Measurements from ENCODE around the gene CTSC. TPM values are rescaled to one million over a fixed set of nuclear protein-coding genes. Genes with fewer than 3 reads are reported as not detected.

CTSC gene
- total and polyA plus RNA-seq, 7 experiments from 2014 or later, result 26.9 to 174 (median 86.6) TPM

DNA sequence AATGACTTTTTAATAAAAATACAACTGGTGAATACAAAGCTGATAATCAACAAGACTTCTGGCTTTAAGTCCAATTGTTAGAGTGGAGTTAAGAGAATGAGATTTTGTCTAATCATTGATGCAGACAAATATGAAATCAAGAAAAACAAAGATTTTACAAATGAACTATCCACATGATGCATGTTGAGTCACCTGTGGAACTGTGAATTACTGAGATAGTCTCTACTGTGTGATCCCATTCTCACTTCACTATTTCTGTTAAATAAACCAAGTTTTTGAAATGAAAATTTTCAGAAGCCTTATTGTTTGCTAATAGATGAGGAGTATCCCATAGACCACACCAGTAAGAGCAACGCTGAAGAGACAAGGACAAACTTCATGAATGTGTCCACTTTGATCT is 8.4 kb upstream of the CTSC start:
- DNase-seq, result no peak
- H3K27ac ChIP-seq (ENCODE audit: low read depth, low read length), result no peak overlapping the region
- Mint-ChIP-seq H3K27me3 (no peaks in the 10 kb centered on the region), H3K4me1 (peaks cover 4 to 41% (median 6%) of the 10 kb centered on the region in 7 donors), H3K27ac (no peak overlapping the region), H3K4me3 (no peak overlapping the region), H3K36me3 (peaks cover 4 to 10% (median 5%) of the 10 kb centered on the region in 5 donors), H3K9me3 (no peaks in the 10 kb centered on the region)
- POLR2A ChIA-PET, result interaction anchor here (0.6 to 1.9 kb wide), 2 partner anchors 8 to 638 kb away, joined by 3 to 4 read pairs; partner anchors contain the start of gene CTSC
- no peaks in the 10 kb centered on the region for H3K27me3 ChIP-seq (ENCODE audit: control insufficient read depth in 2 of 2, insufficient read depth in 2 of 2, low read length in 2 of 2)
- no peaks in the 10 kb centered on the region for H3K36me3 ChIP-seq (ENCODE audit: control insufficient read depth in 2 of 3, insufficient read depth in 3 of 3, low read length in 3 of 3)
- intact Hi-C loops (cut with micrococcal nuclease), result loop anchor here in 1 of 2 donors (1.0 kb wide), 1 partner anchor 9 kb away; the partner anchor contains the start of gene CTSC
- CTCF ChIA-PET, result interaction anchor here (0.7 kb wide), 1 partner anchor 12 kb away, joined by 3 read pairs; no protein-coding TSS in a partner anchor
- H3K4me3 ChIP-seq (ENCODE audit: low read length), result no peak overlapping the region
- no peaks in the 10 kb centered on the region for H3K9me3 ChIP-seq (ENCODE audit: control insufficient read depth in 2 of 3, low read length in 3 of 3)
- ATAC-seq, result no peak
- peaks cover 0 to 10% of the 10 kb centered on the region in 2 donors for H3K4me1 ChIP-seq (ENCODE audit: control insufficient read depth in 2 of 2, insufficient read depth in 2 of 2, low read length in 2 of 2)

DNA sequence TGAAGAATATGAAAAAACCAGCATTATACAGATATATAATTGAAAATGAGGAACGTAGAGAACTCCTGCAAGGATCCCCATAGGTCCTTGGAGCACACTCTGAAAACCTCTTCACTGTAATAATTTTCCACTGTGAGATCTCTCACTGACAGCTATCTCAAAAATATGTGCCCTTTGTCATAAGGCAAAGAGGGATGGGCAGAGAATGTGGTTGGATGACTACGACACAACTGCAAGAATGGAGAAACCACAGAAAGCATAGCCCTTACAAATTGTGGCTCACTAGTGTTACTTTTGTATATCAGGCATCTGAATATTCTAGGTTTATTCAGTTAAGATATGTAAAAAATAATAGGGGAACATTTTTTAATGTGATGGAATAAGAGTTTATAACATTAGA is 7.9 kb upstream of the CTSC start:
- H3K27ac Mint-ChIP-seq, result peak overlapping the region in 2 of 9 donors; percentile 13 to 57
- ChIA-PET POLR2A (interaction anchor here (0.6 to 0.8 kb wide), 2 partner anchors 12 to 638 kb away, joined by 3 read pairs; no protein-coding TSS in a partner anchor), CTCF (interaction anchor here (0.7 kb wide), 1 partner anchor 13 kb away, joined by 3 read pairs; no protein-coding TSS in a partner anchor)
- peaks cover 0 to 10% of the 10 kb centered on the region in 2 donors for H3K4me1 ChIP-seq (ENCODE audit: control insufficient read depth in 2 of 2, insufficient read depth in 2 of 2, low read length in 2 of 2)
- H3K36me3 ChIP-seq (ENCODE audit: control insufficient read depth in 2 of 3, insufficient read depth in 3 of 3, low read length in 3 of 3), result no peaks in the 10 kb centered on the region
- H3K27me3 ChIP-seq (ENCODE audit: control insufficient read depth in 2 of 2, insufficient read depth in 2 of 2, low read length in 2 of 2), result no peaks in the 10 kb centered on the region
- no peak overlapping the region for H3K27ac ChIP-seq (ENCODE audit: low read depth, low read length)
- peaks cover 6 to 43% (median 7%) of the 10 kb centered on the region in 7 donors for H3K4me1 Mint-ChIP-seq
- ATAC-seq (peak; percentile 59), DNase-seq (no peak)
- H3K4me3 ChIP-seq (ENCODE audit: low read length), result no peak overlapping the region
- H3K27me3 Mint-ChIP-seq, result no peaks in the 10 kb centered on the region
- no peaks in the 10 kb centered on the region for H3K9me3 ChIP-seq (ENCODE audit: control insufficient read depth in 2 of 3, low read length in 3 of 3)
- intact Hi-C loops (cut with micrococcal nuclease), result no loop called here
- peak overlapping the region in 1 of 10 donors; percentile 25 for H3K4me3 Mint-ChIP-seq
- H3K9me3 Mint-ChIP-seq, result no peaks in the 10 kb centered on the region
- peaks cover 4 to 10% (median 5%) of the 10 kb centered on the region in 5 donors for H3K36me3 Mint-ChIP-seq

DNA sequence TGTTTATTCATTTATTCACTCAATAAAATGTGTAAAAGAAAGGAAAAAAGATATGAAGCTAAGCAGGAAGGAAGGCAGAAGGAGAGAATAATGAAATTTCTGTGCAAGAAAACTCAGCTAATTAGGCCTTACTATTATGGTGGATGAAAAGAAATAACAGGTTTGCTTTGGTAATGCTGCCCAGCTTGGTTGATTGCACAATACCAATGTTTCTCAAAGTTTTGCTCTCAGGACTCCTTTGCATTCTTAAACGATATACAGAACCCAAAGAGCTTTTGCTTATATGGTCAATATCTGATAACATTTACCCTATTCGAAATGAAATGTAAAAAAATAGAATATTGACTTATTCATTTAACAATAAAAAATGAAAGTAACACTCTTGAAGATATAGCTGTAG is 7.3 kb upstream of the CTSC start:
- Histone ChIP-seq H3K36me3 (ENCODE audit: control insufficient read depth in 2 of 3, insufficient read depth in 3 of 3, low read length in 3 of 3) (no peaks in the 10 kb centered on the region), H3K27ac (ENCODE audit: low read depth, low read length) (no peak overlapping the region), H3K27me3 (ENCODE audit: control insufficient read depth in 2 of 2, insufficient read depth in 2 of 2, low read length in 2 of 2) (no peaks in the 10 kb centered on the region), H3K4me3 (ENCODE audit: low read length) (no peak overlapping the region), H3K4me1 (ENCODE audit: control insufficient read depth in 2 of 2, insufficient read depth in 2 of 2, low read length in 2 of 2) (peaks cover 0 to 10% of the 10 kb centered on the region in 2 donors), H3K9me3 (ENCODE audit: control insufficient read depth in 2 of 3, low read length in 3 of 3) (no peaks in the 10 kb centered on the region)
- H3K27ac Mint-ChIP-seq, result no peak overlapping the region
- no peak for ATAC-seq
- H3K4me3 Mint-ChIP-seq, result no peak overlapping the region
- POLR2A ChIA-PET, result interaction anchor here (0.8 kb wide), 1 partner anchor 12 kb away, joined by 3 read pairs; no protein-coding TSS in a partner anchor
- no peaks in the 10 kb centered on the region for H3K27me3 Mint-ChIP-seq
- intact Hi-C loops (cut with micrococcal nuclease), result no loop called here
- no peaks in the 10 kb centered on the region for H3K9me3 Mint-ChIP-seq
- CTCF ChIA-PET, result no interaction called here
- H3K36me3 Mint-ChIP-seq, result peaks cover 4 to 11% (median 5%) of the 10 kb centered on the region in 5 donors
- peaks cover 9 to 48% (median 13%) of the 10 kb centered on the region in 7 donors for H3K4me1 Mint-ChIP-seq
- no peak for DNase-seq

DNA sequence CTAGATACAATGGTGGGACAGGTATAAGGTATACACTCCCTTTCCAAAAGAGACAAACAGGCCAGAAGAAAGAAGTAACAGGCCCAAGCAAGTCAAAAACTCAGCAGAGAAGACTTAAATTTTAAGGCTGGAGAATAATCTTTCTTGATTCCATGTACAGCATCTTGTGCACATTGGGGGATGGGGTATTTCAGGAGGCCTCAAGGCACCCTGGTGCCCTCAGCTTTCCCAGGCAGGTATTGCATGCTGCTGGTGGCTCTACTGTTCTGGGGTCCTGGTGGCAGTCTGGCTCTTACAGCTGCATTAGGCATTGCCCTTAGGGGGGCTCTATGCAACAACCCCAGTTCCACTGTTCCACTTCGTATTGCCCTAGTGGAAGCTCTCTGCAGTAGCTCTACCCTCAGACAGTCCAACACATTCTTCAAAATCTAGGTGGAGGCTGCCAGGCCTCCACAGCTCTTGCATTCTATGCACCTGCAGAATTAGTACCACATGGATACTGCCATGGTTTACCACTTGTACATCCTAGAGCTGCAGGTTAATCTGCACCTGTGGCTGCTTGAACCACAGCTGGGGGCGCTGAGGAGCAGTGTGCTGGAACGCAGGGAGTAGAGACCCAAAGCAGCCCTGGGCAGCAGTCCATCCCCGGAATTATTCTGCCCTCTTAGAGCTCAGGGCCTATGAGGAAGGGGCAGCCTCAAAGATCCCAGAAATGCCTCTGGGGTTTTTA is 4.2 kb upstream of the CTSC start:
- ATAC-seq, result no peak
- POLR2A ChIA-PET, result no interaction called here
- H3K36me3 ChIP-seq (ENCODE audit: control insufficient read depth in 2 of 3, insufficient read depth in 3 of 3, low read length in 3 of 3), result peaks cover 0 to 9% (median 0%) of the 10 kb centered on the region in 3 experiments
- no peak overlapping the region for H3K4me3 ChIP-seq (ENCODE audit: low read length)
- H3K4me1 Mint-ChIP-seq, result peaks cover 19 to 63% (median 37%) of the 10 kb centered on the region in 7 donors
- H3K27me3 Mint-ChIP-seq, result no peaks in the 10 kb centered on the region
- H3K9me3 Mint-ChIP-seq, result peaks cover 0 to 2% (median 0%) of the 10 kb centered on the region in 11 donors
- peaks cover 0 to 16% of the 10 kb centered on the region in 2 donors for H3K4me1 ChIP-seq (ENCODE audit: control insufficient read depth in 2 of 2, insufficient read depth in 2 of 2, low read length in 2 of 2)
- H3K27ac ChIP-seq (ENCODE audit: low read depth, low read length), result no peak overlapping the region
- intact Hi-C loops (cut with micrococcal nuclease), result no loop called here
- CTCF ChIA-PET, result no interaction called here
- no peaks in the 10 kb centered on the region for H3K9me3 ChIP-seq (ENCODE audit: control insufficient read depth in 2 of 3, low read length in 3 of 3)
- no peaks in the 10 kb centered on the region for H3K27me3 ChIP-seq (ENCODE audit: control insufficient read depth in 2 of 2, insufficient read depth in 2 of 2, low read length in 2 of 2)
- no peak for DNase-seq
- H3K36me3 Mint-ChIP-seq, result peaks cover 0 to 6% (median 0%) of the 10 kb centered on the region in 5 donors
- H3K4me3 Mint-ChIP-seq, result no peak overlapping the region
- H3K27ac Mint-ChIP-seq, result peak overlapping the region in 7 of 9 donors; percentile 14 to 60 (median 35)

DNA sequence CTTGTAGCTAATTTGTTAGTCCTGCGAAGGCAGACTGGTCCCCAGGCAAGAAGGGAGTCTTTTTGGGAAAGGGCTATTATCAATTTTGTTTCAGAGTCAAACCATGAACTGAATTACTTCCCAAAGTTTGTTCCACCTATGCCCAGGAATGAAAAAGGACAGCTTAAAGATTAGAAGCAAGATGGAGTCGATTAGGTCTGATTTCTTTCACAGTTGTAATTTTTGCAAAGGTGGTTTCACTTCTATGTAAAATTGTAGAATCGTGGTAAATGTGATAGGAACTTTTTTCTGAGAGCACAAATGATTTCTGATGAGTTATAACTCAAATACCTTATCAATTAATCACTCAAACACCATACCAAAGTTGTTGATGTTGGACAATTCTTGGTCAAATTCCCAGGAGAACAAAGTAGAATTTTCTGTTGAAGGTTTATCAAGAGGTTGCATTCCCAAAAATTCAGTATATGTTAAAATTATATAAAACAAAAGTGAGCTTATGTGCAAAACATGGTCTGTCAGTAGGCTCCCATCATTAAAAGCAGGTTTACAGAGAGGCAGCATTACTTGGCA is 2.9 kb upstream of the CTSC start:
- no peak overlapping the region for H3K4me3 ChIP-seq (ENCODE audit: low read length)
- H3K27me3 ChIP-seq (ENCODE audit: control insufficient read depth in 2 of 2, insufficient read depth in 2 of 2, low read length in 2 of 2), result no peaks in the 10 kb centered on the region
- peaks cover 0 to 11% (median under 1%) of the 10 kb centered on the region in 5 donors for H3K36me3 Mint-ChIP-seq
- peaks cover 0 to 19% of the 10 kb centered on the region in 2 donors for H3K4me1 ChIP-seq (ENCODE audit: control insufficient read depth in 2 of 2, insufficient read depth in 2 of 2, low read length in 2 of 2)
- ChIA-PET CTCF (no interaction called here), POLR2A (no interaction called here)
- H3K27me3 Mint-ChIP-seq, result no peaks in the 10 kb centered on the region
- H3K9me3 ChIP-seq (ENCODE audit: control insufficient read depth in 2 of 3, low read length in 3 of 3), result no peaks in the 10 kb centered on the region
- H3K4me3 Mint-ChIP-seq, result no peak overlapping the region
- H3K36me3 ChIP-seq (ENCODE audit: control insufficient read depth in 2 of 3, insufficient read depth in 3 of 3, low read length in 3 of 3), result peaks cover 0 to 9% (median 0%) of the 10 kb centered on the region in 3 experiments
- ATAC-seq, result no peak
- H3K27ac Mint-ChIP-seq, result peak overlapping the region in 6 of 9 donors; percentile 6 to 96 (median 50)
- intact Hi-C loops (cut with micrococcal nuclease), result no loop called here
- no peak for DNase-seq
- peaks cover 19 to 58% (median 45%) of the 10 kb centered on the region in 7 donors for H3K4me1 Mint-ChIP-seq
- H3K27ac ChIP-seq (ENCODE audit: low read depth, low read length), result no peak overlapping the region
- peaks cover 0 to 2% (median 0%) of the 10 kb centered on the region in 11 donors for H3K9me3 Mint-ChIP-seq

DNA sequence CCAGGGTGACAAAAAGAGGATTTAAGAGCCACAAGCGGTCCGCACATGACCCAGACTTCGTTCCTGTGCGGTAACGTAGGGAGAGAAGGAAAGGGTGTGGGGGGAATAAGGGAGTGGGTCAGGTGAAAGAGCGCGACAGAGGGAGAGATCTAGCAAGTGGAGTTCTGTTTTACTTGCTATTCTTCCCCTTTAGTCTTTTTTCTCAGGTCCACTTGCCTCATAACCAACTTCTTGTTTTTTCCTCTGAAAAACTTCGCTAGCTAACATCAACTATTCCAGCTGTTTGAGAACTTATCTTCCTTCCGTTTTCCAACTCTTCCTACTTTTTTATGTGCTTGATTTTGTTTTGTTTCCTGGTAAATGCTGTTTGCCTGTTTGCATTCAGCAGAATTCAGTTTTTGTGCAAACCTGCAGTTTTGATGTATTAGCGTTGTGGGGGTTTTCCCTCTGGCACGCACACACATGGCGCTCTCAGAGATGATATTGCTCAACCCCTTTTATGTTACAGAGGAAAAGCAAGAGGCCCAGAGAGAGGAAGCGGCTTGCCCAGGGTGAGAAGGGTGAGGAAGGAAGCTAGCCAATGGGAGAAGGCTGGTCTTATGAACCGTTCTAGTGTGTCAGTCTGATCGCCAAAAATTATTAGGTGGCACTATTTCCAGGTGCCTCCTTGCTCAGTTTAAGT is 592 bp upstream of the CTSC start:
- H3K36me3 Mint-ChIP-seq, result peaks cover 0 to 28% (median 16%) of the 10 kb centered on the region in 5 donors
- H3K4me1 Mint-ChIP-seq, result peaks cover 30 to 68% (median 60%) of the 10 kb centered on the region in 7 donors
- peaks cover 0 to 9% (median 0%) of the 10 kb centered on the region in 3 experiments for H3K36me3 ChIP-seq (ENCODE audit: control insufficient read depth in 2 of 3, insufficient read depth in 3 of 3, low read length in 3 of 3)
- DNase-seq (peak; percentile 9 to 56 (median 30)), ATAC-seq (peak; percentile 69)
- ChIA-PET CTCF (no interaction called here), POLR2A (interaction anchor here (0.7 to 1.7 kb wide), 10 partner anchors 8 to 88 kb away, joined by 3 to 7 read pairs (median 4); no protein-coding TSS in a partner anchor)
- peak overlapping the region; percentile 70 for H3K27ac ChIP-seq (ENCODE audit: low read depth, low read length)
- intact Hi-C loops (cut with micrococcal nuclease), result loop anchor here (1.0 to 10.0 kb wide), 18 partner anchors 8 to 1301 kb away; partner anchors contain the start of gene TMEM135 (in 1 of the 2)
- H3K4me3 Mint-ChIP-seq, result peak overlapping the region; percentile 88 to 100 (median 99)
- H3K27me3 Mint-ChIP-seq, result no peaks in the 10 kb centered on the region
- no peaks in the 10 kb centered on the region for H3K27me3 ChIP-seq (ENCODE audit: control insufficient read depth in 2 of 2, insufficient read depth in 2 of 2, low read length in 2 of 2)
- peaks cover 0 to 28% of the 10 kb centered on the region in 2 donors for H3K4me1 ChIP-seq (ENCODE audit: control insufficient read depth in 2 of 2, insufficient read depth in 2 of 2, low read length in 2 of 2)
- H3K9me3 ChIP-seq (ENCODE audit: control insufficient read depth in 2 of 3, low read length in 3 of 3), result no peaks in the 10 kb centered on the region
- H3K27ac Mint-ChIP-seq, result peak overlapping the region; percentile 88 to 99 (median 96)
- H3K4me3 ChIP-seq (ENCODE audit: low read length), result peak overlapping the region; percentile 97
- peaks cover 0 to 2% (median 0%) of the 10 kb centered on the region in 11 donors for H3K9me3 Mint-ChIP-seq

Data from naive thymus-derived CD4-positive, alpha-beta T cell (primary cell).